NCI-H2227 (cell line): ENCODE data around the gene INPP5F.
"Not testable (repeated sequence)": the region's sequence is repeated elsewhere in the genome, so short reads cannot be mapped to it uniquely, and the experiment has no call there.

Experiments used
- DNase-seq: peaks from one replicate; lab custom pipeline; 2025; ENCODE audit not compliant: unreplicated experiment; lab: John Stamatoyannopoulos, UW

The INPP5F gene

GRCh38 chr10:119860866-119861607 is 135.2 kb downstream of the INPP5F start:
- no peak for DNase-seq

- no peak for DNase-seq
Observed at GRCh38 chr10:119862524-119862923, 136.7 kb downstream of the INPP5F start.

- DNase-seq: no peak
Observed at GRCh38 chr10:119863951-119864565, 138.2 kb downstream of the INPP5F start.

GRCh38 chr10:119865699-119866240 is 139.9 kb downstream of the INPP5F start:
- no peak for DNase-seq

GRCh38 chr10:119867317-119867716 is 141.5 kb downstream of the INPP5F start:
- no peak for DNase-seq

- DNase-seq: not testable (repeated sequence)
Observed at GRCh38 chr10:119869398-119869797, 143.5 kb downstream of the INPP5F start.

GRCh38 chr10:119871881-119872609 is 146.2 kb downstream of the INPP5F start:
- DNase-seq: peak; percentile 43

- DNase-seq: no peak
Observed at GRCh38 chr10:119872610-119872859, 146.7 kb downstream of the INPP5F start, which contains the start of gene MCMBP. Gene MCMBP, minus strand, starts transcription at chr10:119872843. Its CDS starts 259 bp downstream, at chr10:119872584.

- DNase-seq: peak; percentile 91
Observed at GRCh38 chr10:119872860-119873681, 147.2 kb downstream of the INPP5F start.

GRCh38 chr10:119878524-119878923 is 152.7 kb downstream of the INPP5F start:
- DNase-seq: no peak
